GM23338 (cell line): ENCODE measurements around the gene F9. TPM values are rescaled to one million over a fixed set of nuclear protein-coding genes. Genes with fewer than 3 reads are reported as not detected.

Experiments used
- ATAC-seq: fragments of 200-7000 bp; cut with Tn5 transposase; 3 replicates; pipeline ENCODE4 v1.9.1; 2020
- DNase-seq: peaks from one replicate; pipeline ENCODE4 v3.0.0-alpha.2; 2015; ENCODE audit warnings: low spot score
- H2AFZ ChIP-seq: fragments of 200-600 bp; sonication (generic); 2 replicates; pipeline ENCODE4 v1.8.0; 2016; ENCODE audit warnings: antibody characterized with exemption, mild to moderate bottlenecking, moderate library complexity
- H3F3A ChIP-seq: fragments of 200-600 bp; sonication (generic); replicated peaks from 2 replicates; pipeline ENCODE4 v1.8.0; 2017; ENCODE audit warnings: antibody characterized with exemption, mixed run types, low read depth
- H3K27ac ChIP-seq: fragments of 200-600 bp; sonication (generic); 2 replicates; pipeline ENCODE4 v1.6.1; 2016; ENCODE audit warnings: low read depth
- H3K27me3 ChIP-seq: fragments of 200-600 bp; sonication (generic); 2 replicates; pipeline ENCODE4 v1.8.0; 2016; ENCODE audit warnings: mild to moderate bottlenecking, mixed run types, moderate library complexity; ENCODE audit not compliant: insufficient read depth
- H3K36me3 ChIP-seq: fragments of 200-600 bp; sonication (generic); 2 replicates; pipeline ENCODE4 v1.8.0; 2016; ENCODE audit warnings: mild to moderate bottlenecking; ENCODE audit not compliant: insufficient read depth
- H3K4me1 ChIP-seq: fragments of 200-600 bp; sonication (generic); 2 replicates; pipeline ENCODE4 v1.8.0; 2016; ENCODE audit warnings: mild to moderate bottlenecking, moderate library complexity; ENCODE audit not compliant: insufficient read depth
- H3K4me2 ChIP-seq: fragments of 200-600 bp; sonication (generic); 2 replicates; pipeline ENCODE4 v1.7.1; 2017; ENCODE audit warnings: mixed run types
- H3K4me3 ChIP-seq: fragments of 200-600 bp; sonication (generic); 2 replicates; pipeline ENCODE4 v1.6.1; 2016; ENCODE audit warnings: mixed run types
- H3K79me2 ChIP-seq: fragments of 200-600 bp; sonication (generic); replicated peaks from 2 replicates; pipeline ENCODE4 v1.8.0; 2017; ENCODE audit warnings: mild to moderate bottlenecking; ENCODE audit not compliant: insufficient read depth
- H3K9me2 ChIP-seq: fragments of 200-600 bp; sonication (generic); 2 replicates; pipeline ENCODE4 v1.8.0; 2017; ENCODE audit not compliant: insufficient read depth
- H4K20me1 ChIP-seq: fragments of 200-600 bp; sonication (generic); replicated peaks from 2 replicates; pipeline ENCODE4 v1.8.0; 2017; ENCODE audit warnings: mild to moderate bottlenecking; ENCODE audit not compliant: insufficient read depth
- H3K27ac Mint-ChIP-seq: 2 replicates; pipeline ENCODE4 v1.8.0; 2020; ENCODE audit warnings: inconsistent platforms, mild to moderate bottlenecking, moderate library complexity, mixed read lengths
- H3K27me3 Mint-ChIP-seq: 3 replicates; pipeline ENCODE4 v1.8.0; 2022; ENCODE audit warnings: low read depth, mild to moderate bottlenecking, moderate library complexity, mixed read lengths, inconsistent platforms; ENCODE audit not compliant: insufficient read depth, poor library complexity
- H3K36me3 Mint-ChIP-seq: 3 replicates; pipeline ENCODE4 v1.8.0; 2021; ENCODE audit warnings: low read depth, mild to moderate bottlenecking, inconsistent platforms, moderate library complexity, mixed read lengths
- H3K4me1 Mint-ChIP-seq: 3 replicates; pipeline ENCODE4 v1.8.0; 2020; ENCODE audit warnings: mild to moderate bottlenecking, inconsistent platforms, mixed read lengths
- H3K4me3 Mint-ChIP-seq: 3 replicates; pipeline ENCODE4 v1.8.0; 2021; ENCODE audit warnings: moderate library complexity, mild to moderate bottlenecking, inconsistent platforms, mixed read lengths
- H3K9me3 Mint-ChIP-seq: 3 replicates; pipeline ENCODE4 v1.8.0; 2020; ENCODE audit warnings: moderate library complexity, mild to moderate bottlenecking, inconsistent platforms, mixed read lengths
- CREB1 ChIP-seq: fragments of 250-450 bp; sonication (Bioruptor Pico); IDR thresholded peaks from 2 replicates; pipeline ENCODE4 v1.5.0; 2020; ENCODE audit warnings: low read depth, mild to moderate bottlenecking, moderate library complexity
- EZH2 ChIP-seq: fragments of 200-600 bp; sonication (generic); IDR thresholded peaks from one replicate; pipeline ENCODE4 v1.8.0; 2017; ENCODE audit warnings: antibody characterized with exemption, mild to moderate bottlenecking, low read depth; ENCODE audit not compliant: unreplicated experiment
- EZH2phosphoT487 ChIP-seq: fragments of 200-600 bp; sonication (generic); IDR thresholded peaks from one replicate; pipeline ENCODE4 v1.8.1; 2018; ENCODE audit warnings: antibody characterized with exemption; ENCODE audit not compliant: unreplicated experiment
- JUNB ChIP-seq: IDR thresholded peaks from one replicate; pipeline ENCODE4 v1.6.1; 2016; ENCODE audit warnings: antibody characterized with exemption; ENCODE audit not compliant: unreplicated experiment
- NANOG ChIP-seq: IDR thresholded peaks from 2 replicates; pipeline ENCODE4 v1.6.1; 2016; ENCODE audit warnings: antibody characterized with exemption, borderline replicate concordance
- POLR2AphosphoS5 ChIP-seq: IDR thresholded peaks from 2 replicates; pipeline ENCODE4 v1.6.1; 2016; ENCODE audit warnings: antibody characterized with exemption, low read depth
- STAT1 ChIP-seq: IDR thresholded peaks from one replicate; pipeline ENCODE4 v1.6.1; 2016; ENCODE audit warnings: antibody characterized with exemption; ENCODE audit not compliant: unreplicated experiment
- ZNF114 ChIP-seq: fragments of 250-450 bp; sonication (Bioruptor Pico); IDR thresholded peaks from 2 replicates; pipeline ENCODE4 v1.5.0; 2020; ENCODE audit warnings: mild to moderate bottlenecking, moderate library complexity
- ZNF331 ChIP-seq: fragments of 250-450 bp; sonication (Bioruptor Pico); IDR thresholded peaks from 2 replicates; pipeline ENCODE4 v1.5.0; 2020; ENCODE audit warnings: low read depth, mild to moderate bottlenecking, moderate library complexity
- ZNF462 ChIP-seq: fragments of 250-450 bp; sonication (Bioruptor Pico); IDR thresholded peaks from 2 replicates; pipeline ENCODE4 v1.5.0; 2020; ENCODE audit warnings: mild to moderate bottlenecking, moderate library complexity
- polyA plus RNA-seq: library from polyadenylated mRNA; unstranded; fragments of >200 nt; fragmentation: Nextera tagmentation; extraction: Ambion mirVana; gene quantifications from 2 replicates; pipeline ENCODE4 v1.2.1, GENCODE V29; 2016
- total RNA-seq: library from RNA; depleted of rRNA; stranded (reverse); fragments of >200 nt; shearing (Covaris generic); gene quantifications from 2 replicates; pipeline ENCODE4 v1.2.3, GENCODE V29; 2014
- TF ChIP-seq, protein P1 (sequence below), 2 experiments: fragments of 200-600 bp in 1 of 2; sonication (generic) in 1 of 2; conservative IDR thresholded peaks; 2 replicates each; pipeline versions ENCODE4 v1.5.1 to v1.6.1; 2016 to 2017; ENCODE audit warnings: antibody characterized with exemption in 2 of 2, low read depth in 2 of 2, mild to moderate bottlenecking in 2 of 2, moderate library complexity in 1 of 2
- TF ChIP-seq, protein P2 (sequence below): IDR thresholded peaks from one replicate; pipeline ENCODE4 v1.6.1; 2018; ENCODE audit warnings: antibody characterized with exemption; ENCODE audit not compliant: unreplicated experiment
- TF ChIP-seq, protein P3 (sequence below): IDR thresholded peaks from 2 replicates; pipeline ENCODE4 v1.6.1; 2016; ENCODE audit warnings: antibody characterized with exemption

F9 gene
- total and polyA plus RNA-seq, 2 experiments from 2014 or later: not detected

DNA sequence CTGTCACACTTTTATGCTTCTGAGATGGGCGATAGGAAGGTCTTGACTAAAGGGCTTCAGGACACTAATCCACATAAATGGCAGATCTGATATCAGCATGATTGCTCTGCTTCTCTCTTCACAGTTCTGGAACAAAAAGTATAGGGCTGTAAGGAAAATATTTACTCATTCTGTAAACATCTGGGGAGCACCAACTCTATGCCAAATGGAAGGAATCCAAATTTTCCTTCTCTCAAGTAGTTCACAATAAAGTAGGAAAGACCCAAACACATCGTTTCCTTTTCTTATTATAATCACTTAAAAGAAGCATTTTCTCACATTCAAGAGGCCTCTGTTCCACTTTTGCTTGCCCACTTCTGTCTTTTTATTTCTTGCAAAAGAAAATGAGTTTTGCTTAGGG lies 45.9 kb upstream of the F9 start:
- TF ChIP-seq, protein P1, sequence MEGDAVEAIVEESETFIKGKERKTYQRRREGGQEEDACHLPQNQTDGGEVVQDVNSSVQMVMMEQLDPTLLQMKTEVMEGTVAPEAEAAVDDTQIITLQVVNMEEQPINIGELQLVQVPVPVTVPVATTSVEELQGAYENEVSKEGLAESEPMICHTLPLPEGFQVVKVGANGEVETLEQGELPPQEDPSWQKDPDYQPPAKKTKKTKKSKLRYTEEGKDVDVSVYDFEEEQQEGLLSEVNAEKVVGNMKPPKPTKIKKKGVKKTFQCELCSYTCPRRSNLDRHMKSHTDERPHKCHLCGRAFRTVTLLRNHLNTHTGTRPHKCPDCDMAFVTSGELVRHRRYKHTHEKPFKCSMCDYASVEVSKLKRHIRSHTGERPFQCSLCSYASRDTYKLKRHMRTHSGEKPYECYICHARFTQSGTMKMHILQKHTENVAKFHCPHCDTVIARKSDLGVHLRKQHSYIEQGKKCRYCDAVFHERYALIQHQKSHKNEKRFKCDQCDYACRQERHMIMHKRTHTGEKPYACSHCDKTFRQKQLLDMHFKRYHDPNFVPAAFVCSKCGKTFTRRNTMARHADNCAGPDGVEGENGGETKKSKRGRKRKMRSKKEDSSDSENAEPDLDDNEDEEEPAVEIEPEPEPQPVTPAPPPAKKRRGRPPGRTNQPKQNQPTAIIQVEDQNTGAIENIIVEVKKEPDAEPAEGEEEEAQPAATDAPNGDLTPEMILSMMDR (conservative IDR thresholded peaks at IDR 0.05; ENCODE audit: low read depth in 2 of 2): no peak
- TF ChIP-seq, protein P2, sequence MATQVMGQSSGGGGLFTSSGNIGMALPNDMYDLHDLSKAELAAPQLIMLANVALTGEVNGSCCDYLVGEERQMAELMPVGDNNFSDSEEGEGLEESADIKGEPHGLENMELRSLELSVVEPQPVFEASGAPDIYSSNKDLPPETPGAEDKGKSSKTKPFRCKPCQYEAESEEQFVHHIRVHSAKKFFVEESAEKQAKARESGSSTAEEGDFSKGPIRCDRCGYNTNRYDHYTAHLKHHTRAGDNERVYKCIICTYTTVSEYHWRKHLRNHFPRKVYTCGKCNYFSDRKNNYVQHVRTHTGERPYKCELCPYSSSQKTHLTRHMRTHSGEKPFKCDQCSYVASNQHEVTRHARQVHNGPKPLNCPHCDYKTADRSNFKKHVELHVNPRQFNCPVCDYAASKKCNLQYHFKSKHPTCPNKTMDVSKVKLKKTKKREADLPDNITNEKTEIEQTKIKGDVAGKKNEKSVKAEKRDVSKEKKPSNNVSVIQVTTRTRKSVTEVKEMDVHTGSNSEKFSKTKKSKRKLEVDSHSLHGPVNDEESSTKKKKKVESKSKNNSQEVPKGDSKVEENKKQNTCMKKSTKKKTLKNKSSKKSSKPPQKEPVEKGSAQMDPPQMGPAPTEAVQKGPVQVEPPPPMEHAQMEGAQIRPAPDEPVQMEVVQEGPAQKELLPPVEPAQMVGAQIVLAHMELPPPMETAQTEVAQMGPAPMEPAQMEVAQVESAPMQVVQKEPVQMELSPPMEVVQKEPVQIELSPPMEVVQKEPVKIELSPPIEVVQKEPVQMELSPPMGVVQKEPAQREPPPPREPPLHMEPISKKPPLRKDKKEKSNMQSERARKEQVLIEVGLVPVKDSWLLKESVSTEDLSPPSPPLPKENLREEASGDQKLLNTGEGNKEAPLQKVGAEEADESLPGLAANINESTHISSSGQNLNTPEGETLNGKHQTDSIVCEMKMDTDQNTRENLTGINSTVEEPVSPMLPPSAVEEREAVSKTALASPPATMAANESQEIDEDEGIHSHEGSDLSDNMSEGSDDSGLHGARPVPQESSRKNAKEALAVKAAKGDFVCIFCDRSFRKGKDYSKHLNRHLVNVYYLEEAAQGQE: no peak
- TF ChIP-seq POLR2AphosphoS5 (no peak), CREB1 (CRISPR knock-in tag) (no peak), ZNF331 (CRISPR knock-in tag) (no peak), ZNF462 (no peak), ZNF114 (CRISPR knock-in tag) (no peak), NANOG (no peak), JUNB (no peak), EZH2phosphoT487 (no peak), EZH2 (no peak), STAT1 (no peak)
- TF ChIP-seq, protein P3, sequence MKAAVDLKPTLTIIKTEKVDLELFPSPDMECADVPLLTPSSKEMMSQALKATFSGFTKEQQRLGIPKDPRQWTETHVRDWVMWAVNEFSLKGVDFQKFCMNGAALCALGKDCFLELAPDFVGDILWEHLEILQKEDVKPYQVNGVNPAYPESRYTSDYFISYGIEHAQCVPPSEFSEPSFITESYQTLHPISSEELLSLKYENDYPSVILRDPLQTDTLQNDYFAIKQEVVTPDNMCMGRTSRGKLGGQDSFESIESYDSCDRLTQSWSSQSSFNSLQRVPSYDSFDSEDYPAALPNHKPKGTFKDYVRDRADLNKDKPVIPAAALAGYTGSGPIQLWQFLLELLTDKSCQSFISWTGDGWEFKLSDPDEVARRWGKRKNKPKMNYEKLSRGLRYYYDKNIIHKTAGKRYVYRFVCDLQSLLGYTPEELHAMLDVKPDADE: no peak
- no peak overlapping the region for H3K4me3 ChIP-seq
- H3K27ac Mint-ChIP-seq: no peak overlapping the region
- DNase-seq: no peak
- H4K20me1 ChIP-seq: no peaks in the 10 kb centered on the region
- H3K79me2 ChIP-seq: no peaks in the 10 kb centered on the region
- H3K4me1 Mint-ChIP-seq: peaks cover 6% of the 10 kb centered on the region; the same call in 2 of the 3 replicates
- H3K9me3 Mint-ChIP-seq: no peaks in the 10 kb centered on the region
- H3F3A ChIP-seq: no peaks in the 10 kb centered on the region
- no peak overlapping the region for H3K27ac ChIP-seq
- no peak overlapping the region for H2AFZ ChIP-seq
- no peak overlapping the region for H3K4me3 Mint-ChIP-seq
- peaks cover 1% of the 10 kb centered on the region for H3K27me3 Mint-ChIP-seq
- no peaks in the 10 kb centered on the region for H3K27me3 ChIP-seq
- no peaks in the 10 kb centered on the region for H3K4me1 ChIP-seq
- H3K36me3 Mint-ChIP-seq: no peaks in the 10 kb centered on the region
- no peaks in the 10 kb centered on the region for H3K36me3 ChIP-seq
- H3K4me2 ChIP-seq: no peak overlapping the region
- no peaks in the 10 kb centered on the region for H3K9me2 ChIP-seq
- ATAC-seq: no peak
